GM18909 (cell line): ENCODE data around the gene BRD1.
"Not testable (repeated sequence)": the region's sequence is repeated elsewhere in the genome, so short reads cannot be mapped to it uniquely, and the experiment has no call there.

Source experiments
- ATAC-seq: cut with Tn5 transposase; IDR thresholded peaks from one replicate; pipeline ENCODE4 v1.9.1; 2021; ENCODE audit warnings: mild to moderate bottlenecking; ENCODE audit not compliant: unreplicated experiment, poor library complexity

BRD1 gene

GRCh38 chr22:49853981-49854831 is 26.5 kb upstream of the BRD1 start:
- ATAC-seq, result peak; percentile 11

- peak; percentile 85 for ATAC-seq
Measured at GRCh38 chr22:49852898-49853894, 25.5 kb upstream of the BRD1 start, which contains the start of gene ZBED4. Gene ZBED4, plus strand, starts transcription at chr22:49853844. Its CDS starts 29,819 bp downstream, at chr22:49883663.

- not testable (repeated sequence) for ATAC-seq
Measured at GRCh38 chr22:49852568-49852897, 24.9 kb upstream of the BRD1 start.

GRCh38 chr22:49850959-49851802 is 23.5 kb upstream of the BRD1 start:
- no peak for ATAC-seq

GRCh38 chr22:49850021-49850911 is 22.6 kb upstream of the BRD1 start:
- ATAC-seq, result no peak

GRCh38 chr22:49849161-49850020 is 21.7 kb upstream of the BRD1 start:
- ATAC-seq, result no peak

GRCh38 chr22:49848690-49849160 is 21.1 kb upstream of the BRD1 start:
- ATAC-seq, result no peak

GRCh38 chr22:49847751-49848689 is 20.3 kb upstream of the BRD1 start:
- ATAC-seq, result no peak

GRCh38 chr22:49845666-49846459 is 18.2 kb upstream of the BRD1 start:
- no peak for ATAC-seq

GRCh38 chr22:49845241-49845640 is 17.6 kb upstream of the BRD1 start:
- ATAC-seq, result no peak

- ATAC-seq, result no peak
Measured at GRCh38 chr22:49838771-49839717, 11.4 kb upstream of the BRD1 start.

- ATAC-seq, result no peak
Measured at GRCh38 chr22:49833340-49834007, 5.8 kb upstream of the BRD1 start.

GRCh38 chr22:49829044-49829853 is 1.6 kb upstream of the BRD1 start:
- no peak for ATAC-seq

- ATAC-seq, result no peak
Measured at GRCh38 chr22:49828599-49828965, 909 bp upstream of the BRD1 start.
